Hindlimb muscle (tissue), 1 donor: ENCODE results near the gene PARD6A. TPM values are rescaled to one million over a fixed set of nuclear protein-coding genes. Genes with fewer than 3 reads are reported as not detected.

ENCODE experiments used
- DNase-seq: peaks from one replicate; pipeline ENCODE4 v3.0.0-alpha.2; 2013
- polyA plus RNA-seq: library from polyadenylated mRNA; unstranded; fragments of 120-200 nt; gene quantifications from one replicate; pipeline ENCODE4 v1.2.1, GENCODE V29; 2013; ENCODE audit not compliant: insufficient read length

The PARD6A gene
- polyA plus RNA-seq, 1 donor, result 0.89 TPM

- no peak for DNase-seq
These were observed 6.3 kb upstream of the PARD6A start for GRCh38 chr16:67654403-67654911.

GRCh38 chr16:67655363-67655762 is 5.4 kb upstream of the PARD6A start:
- no peak for DNase-seq

DNA sequence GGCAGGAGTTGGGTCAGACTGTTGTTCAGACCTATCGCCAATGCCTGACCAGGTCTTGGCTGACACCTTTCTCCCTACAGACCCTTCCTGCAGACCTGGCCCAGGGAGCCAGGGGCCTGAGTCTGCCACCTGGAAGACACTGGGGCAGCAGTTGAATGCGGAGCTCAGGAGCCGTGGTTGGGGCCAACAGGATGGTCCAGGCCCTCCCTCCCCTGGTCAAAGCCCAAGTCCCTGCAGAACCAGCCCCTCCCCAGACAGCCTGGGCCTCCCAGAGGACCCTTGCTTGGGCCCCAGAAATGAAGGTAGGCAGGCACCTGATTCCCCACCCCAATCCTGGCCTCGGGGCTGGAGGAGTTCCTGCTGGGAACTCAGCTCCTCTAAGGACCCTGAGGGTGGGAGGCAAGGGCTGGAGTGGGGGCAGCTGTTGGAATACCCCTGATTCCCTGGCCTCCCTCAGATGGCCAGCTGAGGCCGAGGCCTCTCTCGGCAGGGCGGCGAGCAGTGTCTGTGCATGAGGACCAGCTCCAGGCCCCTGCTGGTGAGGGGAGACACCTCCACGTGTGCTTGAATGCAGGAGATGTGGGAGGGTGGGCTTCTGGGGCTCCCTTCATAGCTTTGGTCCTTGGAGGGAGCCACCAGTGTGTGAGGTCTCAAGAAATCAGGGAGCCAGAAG is 4.3 kb upstream of the PARD6A start:
- DNase-seq, result no peak

- DNase-seq, result no peak
These were observed 3.6 kb upstream of the PARD6A start for GRCh38 chr16:67657017-67657608.

DNA sequence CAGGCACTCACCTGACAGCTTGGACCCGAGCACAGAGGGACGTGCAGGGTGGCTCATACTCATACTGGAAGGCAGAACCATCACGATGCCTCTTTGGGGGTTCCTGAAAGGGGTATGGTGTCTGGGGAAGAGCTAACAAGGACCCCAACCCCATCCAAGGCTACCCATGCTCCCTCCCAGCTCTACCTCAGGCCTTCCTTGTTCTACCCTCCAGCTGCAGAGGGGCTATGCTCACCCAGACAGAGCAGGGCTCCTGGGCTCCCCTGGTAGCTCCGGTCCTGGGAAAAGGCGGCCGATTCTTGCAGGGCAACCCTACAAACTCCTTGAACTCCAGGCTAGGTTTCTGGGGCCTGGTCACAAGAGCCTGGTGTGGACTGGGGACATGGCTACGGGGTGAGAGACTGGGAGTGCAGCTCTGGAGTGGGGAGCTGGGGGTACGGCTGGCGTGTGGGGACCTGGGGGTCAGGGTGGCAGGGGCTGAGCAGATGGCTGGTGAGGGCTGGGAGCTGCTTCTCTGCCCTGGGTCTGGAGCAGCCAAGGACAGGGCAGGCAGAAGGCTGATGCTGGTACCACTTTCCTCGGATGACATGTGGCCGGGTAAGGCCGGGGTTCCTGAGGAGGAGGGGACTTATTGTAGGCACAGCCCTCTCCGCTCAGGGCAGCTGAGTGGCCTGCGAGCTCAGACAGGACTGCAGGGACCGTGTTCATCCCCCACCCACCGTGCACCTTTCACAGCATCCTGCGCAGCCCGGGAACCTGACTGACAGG is 2.8 kb upstream of the PARD6A start:
- DNase-seq, result no peak

GRCh38 chr16:67658849-67659674 is 1.7 kb upstream of the PARD6A start:
- DNase-seq, result no peak

DNA sequence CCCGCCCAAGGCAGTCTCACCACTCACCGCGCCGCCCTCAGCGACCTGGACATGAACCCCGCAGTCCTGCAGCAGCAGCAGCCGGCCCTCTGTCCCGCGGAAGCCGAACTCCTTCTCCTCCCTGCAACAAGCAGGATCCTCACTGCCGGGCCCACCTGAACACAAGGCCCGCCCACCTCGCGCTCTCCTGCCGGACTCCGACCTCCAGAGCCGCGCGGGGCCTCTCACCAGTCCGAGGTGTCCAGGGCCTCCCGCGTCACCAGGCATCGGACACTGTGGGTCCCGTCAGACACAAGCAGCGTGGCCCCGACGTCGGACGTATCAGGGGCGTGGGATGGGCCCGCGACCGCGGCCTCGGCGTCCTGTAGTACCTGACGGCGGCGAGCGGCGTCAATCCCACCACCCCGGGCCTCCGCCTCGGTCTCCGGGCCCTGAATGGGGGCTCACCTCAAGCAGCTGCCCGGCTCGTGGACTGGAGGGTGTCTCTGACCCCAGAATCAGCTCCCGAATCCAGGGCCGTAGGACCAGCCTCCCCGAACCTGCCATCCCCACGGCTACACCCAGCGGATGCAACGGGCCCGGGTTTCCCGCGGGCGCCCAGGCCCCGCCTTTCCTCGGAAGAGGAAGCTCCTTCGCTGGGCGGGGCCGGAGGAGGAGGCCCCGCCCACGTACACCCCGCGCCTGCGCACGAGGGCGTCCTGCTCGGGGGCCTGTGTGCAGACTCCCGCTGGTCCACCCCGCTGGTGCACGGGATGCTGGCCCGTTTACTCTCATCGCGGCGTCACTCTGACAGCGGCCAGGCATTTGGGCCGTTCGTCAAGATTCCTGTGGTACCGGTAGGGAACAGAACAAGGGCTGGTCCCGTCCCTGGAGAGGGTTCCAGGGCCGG is 841 bp upstream of the PARD6A start, which contains the start of gene ACD:
ACD (minus strand) TSS at position 586 of the 889 bp plus-strand sequence; CDS start at position 546, 40 bp downstream.
- peak; percentile 96 for DNase-seq

DNA sequence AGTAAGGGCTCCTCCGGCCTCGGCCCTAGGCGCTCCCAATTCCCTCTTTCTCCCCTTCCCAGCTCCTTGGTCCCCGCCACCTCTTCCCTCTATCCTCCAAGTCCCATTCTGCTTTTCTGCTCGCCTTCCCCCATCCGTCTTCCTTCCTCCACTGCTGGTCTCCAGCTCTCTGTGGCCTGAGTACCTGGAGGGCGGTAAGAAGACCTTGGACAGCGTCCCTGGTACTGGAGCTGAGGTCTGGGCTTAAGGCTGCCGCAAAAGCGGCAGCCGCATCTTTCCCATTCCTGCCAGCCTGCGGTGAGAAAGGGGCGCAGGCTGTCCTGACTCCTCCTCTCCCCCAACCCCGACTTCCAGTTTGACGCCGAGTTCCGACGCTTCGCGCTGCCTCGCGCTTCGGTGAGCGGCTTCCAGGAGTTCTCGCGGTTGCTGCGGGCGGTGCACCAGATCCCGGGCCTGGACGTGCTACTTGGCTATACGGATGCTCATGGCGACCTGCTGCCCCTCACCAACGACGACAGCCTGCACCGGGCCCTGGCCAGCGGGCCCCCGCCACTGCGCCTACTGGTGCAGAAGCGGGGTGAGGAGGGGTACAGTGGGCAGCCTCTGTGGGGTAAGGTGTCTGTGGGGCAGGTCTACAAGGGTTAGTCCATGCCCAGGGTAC is 471 bp downstream of the PARD6A start:
- peak; percentile 56 for DNase-seq

DNA sequence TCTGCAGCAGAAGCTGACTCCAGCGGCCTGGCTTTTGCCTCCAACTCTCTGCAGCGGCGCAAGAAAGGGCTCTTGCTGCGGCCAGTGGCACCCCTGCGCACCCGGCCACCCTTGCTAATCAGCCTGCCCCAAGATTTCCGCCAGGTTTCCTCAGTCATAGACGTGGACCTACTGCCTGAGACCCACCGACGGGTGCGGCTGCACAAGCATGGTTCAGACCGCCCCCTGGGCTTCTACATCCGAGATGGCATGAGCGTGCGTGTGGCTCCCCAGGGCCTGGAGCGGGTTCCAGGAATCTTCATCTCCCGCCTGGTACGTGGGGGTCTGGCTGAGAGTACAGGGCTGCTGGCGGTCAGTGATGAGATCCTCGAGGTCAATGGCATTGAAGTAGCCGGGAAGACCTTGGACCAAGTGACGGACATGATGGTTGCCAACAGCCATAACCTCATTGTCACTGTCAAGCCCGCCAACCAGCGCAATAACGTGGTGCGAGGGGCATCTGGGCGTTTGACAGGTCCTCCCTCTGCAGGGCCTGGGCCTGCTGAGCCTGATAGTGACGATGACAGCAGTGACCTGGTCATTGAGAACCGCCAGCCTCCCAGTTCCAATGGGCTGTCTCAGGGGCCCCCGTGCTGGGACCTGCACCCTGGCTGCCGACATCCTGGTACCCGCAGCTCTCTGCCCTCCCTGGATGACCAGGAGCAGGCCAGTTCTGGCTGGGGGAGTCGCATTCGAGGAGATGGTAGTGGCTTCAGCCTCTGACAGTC is 1.3 kb downstream of the PARD6A start:
- no peak for DNase-seq

DNA sequence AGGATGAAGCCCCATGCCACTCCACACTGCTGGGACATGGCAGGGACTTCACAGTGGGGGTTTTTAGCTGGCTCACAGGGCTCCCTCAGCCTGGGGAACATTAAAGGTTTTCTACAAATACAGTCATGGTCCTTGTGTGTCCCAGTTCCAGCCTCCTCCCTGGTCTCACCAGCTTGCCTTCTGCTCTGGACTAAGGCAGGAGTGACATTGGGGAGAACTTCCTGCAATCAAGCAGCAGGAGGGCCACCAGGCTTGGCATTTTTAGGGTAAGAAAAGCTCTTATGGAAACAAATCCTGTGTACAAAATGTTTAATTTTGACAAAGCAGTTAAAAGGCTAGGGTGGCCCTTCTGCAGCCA is 1.9 kb downstream of the PARD6A start:
- DNase-seq, result no peak

GRCh38 chr16:67663151-67663876 is 2.6 kb downstream of the PARD6A start:
- no peak for DNase-seq

GRCh38 chr16:67663877-67664222 is 3.1 kb downstream of the PARD6A start:
- DNase-seq, result no peak

- no peak for DNase-seq
These were observed 3.5 kb downstream of the PARD6A start for GRCh38 chr16:67664258-67664657.

- DNase-seq, result no peak
These were observed 4.1 kb downstream of the PARD6A start for GRCh38 chr16:67664871-67665270.

DNA sequence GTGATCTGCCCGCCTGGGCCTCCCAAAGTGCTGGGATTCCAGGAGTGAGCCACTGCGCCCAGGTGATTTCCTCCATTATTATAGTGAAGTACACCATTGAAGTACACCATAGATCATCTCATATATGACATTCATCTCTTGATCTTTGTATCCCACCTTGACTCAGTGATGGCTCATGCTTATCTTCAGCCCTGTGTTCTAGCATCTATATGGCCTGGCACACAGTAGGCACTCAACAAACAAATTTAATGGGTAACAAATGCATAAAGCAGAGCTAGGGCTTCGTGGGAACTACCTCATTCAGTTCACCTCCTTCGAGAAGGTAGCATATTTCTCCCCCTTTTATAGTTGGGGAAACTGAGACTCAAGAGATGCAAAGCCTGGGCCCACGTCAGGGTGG is 4.8 kb downstream of the PARD6A start:
- no peak for DNase-seq

- DNase-seq, result no peak
These were observed 5.3 kb downstream of the PARD6A start for GRCh38 chr16:67666032-67666551.

- DNase-seq, result peak; percentile 84
These were observed 6.0 kb downstream of the PARD6A start, which contains the start of the genes C16orf86 and ENKD1 for GRCh38 chr16:67666559-67667452. TSS of gene C16orf86 (plus strand) at chr16:67666814. CDS start at chr16:67666971, 157 bp downstream. TSS of gene ENKD1 (minus strand) at chr16:67666750. CDS start at chr16:67666442, 308 bp downstream.

- DNase-seq, result no peak
These were observed 6.7 kb downstream of the PARD6A start for GRCh38 chr16:67667453-67667816.
